Right lobe of liver (tissue), 4 donors: ENCODE results near the gene ARVCF.

Source experiments
- CTCF ChIP-seq, 4 donors: fragments of 200-600 bp in 3 of 4; fragments of 450-650 bp in 1 of 4; IDR thresholded peaks; one replicate each; pipeline versions ENCODE4 v1.5.1 to v1.8.0; 2016 to 2022; ENCODE audit warnings: antibody characterized with exemption in 4 of 4, mild to moderate bottlenecking in 2 of 4
- POLR2A ChIP-seq: fragments of 450-650 bp; IDR thresholded peaks from one replicate; pipeline ENCODE4 v1.6.1; 2017; ENCODE audit warnings: antibody characterized with exemption, mild to moderate bottlenecking
- donor health status: DM: no; HTN: no; CAD: no.
- donor health status: DM: no; HTN: no; CAD: no.
- donor health status: DM: no; HTN: yes; CAD: no.

DNA sequence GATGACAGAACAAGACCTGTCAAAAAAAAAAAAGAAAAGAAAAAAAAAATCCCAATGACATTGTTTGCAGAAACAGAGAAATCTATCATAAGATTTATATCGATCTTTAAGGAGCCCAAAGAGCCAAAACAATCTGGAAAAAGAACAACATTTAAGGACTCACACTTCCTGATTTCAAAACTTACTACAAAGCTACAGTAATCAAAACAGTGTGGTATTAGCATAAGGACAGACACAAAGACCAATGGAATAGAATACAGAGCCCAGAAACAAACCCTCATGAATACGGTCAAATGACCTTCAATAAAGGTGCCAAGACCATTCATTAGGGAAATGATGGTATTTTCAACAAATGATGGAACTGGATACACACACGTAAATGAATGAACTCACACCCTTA is 12.2 kb downstream of the ARVCF start:
- TF ChIP-seq POLR2A (no peak), CTCF (IDR thresholded peaks at IDR 0.05) (no peak)
